NCI-H526 (cell line): Measurements from ENCODE around the gene ERI2.

ENCODE experiments used
- DNase-seq, 2 experiments: peaks; one replicate each; lab custom pipeline; 2025; lab: John Stamatoyannopoulos, UW

The ERI2 gene, protein sequence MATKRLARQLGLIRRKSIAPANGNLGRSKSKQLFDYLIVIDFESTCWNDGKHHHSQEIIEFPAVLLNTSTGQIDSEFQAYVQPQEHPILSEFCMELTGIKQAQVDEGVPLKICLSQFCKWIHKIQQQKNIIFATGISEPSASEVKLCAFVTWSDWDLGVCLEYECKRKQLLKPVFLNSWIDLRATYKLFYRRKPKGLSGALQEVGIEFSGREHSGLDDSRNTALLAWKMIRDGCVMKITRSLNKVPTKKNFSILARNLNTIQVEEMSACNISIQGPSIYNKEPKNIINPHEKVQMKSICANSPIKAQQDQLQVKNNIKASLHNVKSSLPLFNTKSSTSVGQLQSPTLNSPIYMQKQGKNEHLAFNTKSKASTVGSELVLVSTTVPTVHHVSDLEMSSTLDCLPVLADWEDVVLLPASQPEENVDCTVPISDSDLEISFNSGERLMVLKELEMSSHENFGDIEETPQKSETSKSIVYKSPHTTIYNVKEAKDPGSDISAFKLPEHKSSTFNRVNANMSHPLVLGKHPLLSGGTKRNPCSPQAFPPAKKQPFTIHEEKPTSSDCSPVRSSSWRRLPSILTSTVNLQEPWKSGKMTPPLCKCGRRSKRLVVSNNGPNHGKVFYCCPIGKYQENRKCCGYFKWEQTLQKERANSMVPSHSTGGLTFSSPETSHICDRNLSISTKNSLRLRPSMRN

DNA sequence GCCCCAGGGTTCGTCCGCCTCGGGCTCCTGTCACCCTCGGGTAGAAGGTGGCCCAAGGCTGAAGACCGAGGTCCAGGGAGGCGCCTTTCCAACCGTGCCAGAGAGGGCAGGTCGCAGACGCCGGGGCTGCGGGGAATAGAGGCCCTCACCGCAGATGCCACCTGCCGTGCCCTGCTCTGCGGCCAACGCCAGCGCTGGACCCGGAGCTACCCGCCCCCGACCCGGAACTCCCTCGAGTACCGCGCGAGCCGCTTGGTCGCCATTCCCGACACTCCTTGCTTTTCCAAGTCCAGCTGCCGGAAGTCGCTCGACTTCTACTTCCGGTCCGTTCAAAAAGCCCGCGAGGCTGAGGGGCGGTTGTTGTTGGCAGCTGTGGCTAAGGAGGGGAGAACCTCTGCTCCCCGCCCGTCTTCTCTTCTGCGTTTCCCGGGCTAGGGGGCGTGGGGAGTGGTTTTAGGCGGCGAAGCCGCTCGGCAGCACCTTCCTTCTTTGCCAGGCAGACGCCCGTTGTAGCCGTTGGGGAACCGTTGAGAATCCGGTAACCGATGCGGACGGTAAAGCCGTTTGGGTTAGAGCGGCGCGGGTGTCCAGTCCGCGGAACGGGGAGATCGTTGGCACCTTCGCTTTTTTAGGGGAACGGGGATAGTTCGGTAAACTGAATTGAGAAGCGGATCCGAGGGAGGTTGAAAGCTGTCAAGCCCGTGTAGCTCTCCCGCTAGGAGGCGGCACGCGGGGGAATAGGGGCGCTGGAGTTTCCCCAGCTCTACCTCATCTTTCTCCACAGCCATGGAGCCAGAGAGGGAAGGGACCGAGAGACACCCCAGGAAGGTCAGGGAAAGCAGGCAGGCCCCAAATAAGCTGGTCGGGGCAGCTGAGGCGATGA is at the start of gene ERI2, which contains the start of gene REXO5:
TSS of gene ERI2 (minus strand) at position 305 of the 883 bp plus-strand sequence. CDS start at position 263, 42 bp downstream.
TSS of gene REXO5 (plus strand) at position 360 of the 883 bp plus-strand sequence. CDS start at position 787, 427 bp downstream.
- DNase-seq: peak; percentile 84 to 92

DNA sequence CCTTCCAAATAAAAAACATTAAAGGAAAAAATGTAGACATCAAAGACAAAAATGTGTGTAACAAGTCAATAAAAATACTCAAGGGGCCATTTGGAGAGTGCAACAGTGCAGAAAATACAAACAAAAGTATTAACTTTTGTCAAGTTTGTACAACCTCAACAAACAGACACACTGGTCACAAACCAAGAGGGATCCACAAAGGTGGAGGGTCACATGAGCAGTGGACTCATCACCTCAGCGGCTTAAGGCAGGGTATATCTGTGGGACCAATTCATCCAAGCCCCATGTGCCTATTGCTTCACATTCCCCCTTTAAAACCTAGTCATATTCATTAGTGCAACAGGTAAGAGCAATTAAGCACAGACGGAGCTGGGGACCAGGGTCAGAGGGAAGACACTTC is 48.7 kb upstream of the ERI2 start:
- no peak for DNase-seq

DNA sequence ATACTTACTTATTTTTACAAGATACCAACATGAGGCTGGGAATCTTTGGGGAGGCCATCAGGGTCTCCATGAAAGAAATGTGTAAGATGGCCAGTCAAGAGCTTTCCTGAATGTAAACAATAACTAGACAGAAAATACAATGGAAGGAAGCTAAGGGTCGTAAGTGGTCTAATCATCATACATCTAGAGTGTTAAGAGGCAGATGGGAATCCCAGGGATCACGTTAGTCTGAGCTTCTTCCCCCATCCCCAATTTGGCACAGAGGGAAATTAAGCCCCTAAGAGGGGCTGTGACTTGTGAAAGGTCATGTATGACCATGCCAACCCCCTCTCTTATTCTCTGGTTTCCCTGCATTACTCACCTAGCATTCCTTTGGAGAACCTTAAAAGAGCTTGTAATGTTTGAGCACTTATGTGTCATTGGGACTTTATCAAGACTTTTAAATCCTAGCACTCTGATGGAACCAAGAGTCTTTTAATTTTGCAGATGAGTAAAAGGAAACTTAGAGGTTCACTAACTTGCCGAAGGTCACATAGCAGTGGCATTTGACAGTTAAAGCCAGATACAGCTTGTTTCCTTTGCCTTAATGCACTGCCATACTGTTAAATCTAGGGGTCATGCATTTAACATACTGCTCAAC is 47.8 kb upstream of the ERI2 start:
- DNase-seq: no peak

DNA sequence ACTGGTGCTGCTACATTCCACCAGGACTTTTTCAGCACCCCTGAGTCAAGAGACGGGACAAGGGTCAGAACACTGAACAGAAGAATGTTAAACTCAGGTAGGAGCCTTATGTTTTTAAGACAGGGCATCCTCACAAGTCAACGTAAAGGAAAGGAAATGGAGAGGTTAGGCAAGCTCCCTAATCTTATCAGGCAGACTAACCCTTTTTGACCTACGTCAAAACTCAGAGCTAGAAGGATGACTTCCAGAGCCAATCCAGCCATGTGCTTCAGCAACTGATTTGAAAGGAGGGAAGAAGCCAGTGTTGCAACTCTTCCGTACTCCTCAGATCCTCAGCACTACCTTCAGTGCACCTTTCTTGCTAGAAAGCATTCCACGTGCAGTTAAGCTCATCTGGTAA is 46.9 kb upstream of the ERI2 start:
- no peak for DNase-seq

DNA sequence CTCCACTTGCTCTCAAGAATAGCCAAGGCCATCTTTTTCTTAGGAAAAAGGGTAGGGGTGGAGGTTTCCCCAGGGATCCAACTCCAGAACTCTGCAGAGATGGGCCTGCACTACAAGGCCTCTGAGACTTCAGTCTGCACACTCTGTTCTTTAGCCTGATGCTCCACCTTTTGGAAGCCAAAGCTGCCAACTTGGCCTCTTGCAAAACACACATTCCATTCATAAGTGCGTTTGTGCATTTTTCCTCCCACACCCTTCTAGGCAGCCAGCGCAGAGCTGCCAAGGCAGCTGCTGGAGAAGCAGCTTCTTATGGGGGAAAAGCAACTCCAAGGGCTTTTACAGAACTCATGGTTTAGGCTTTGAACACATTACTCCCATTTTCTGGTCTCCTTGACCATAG is 45.3 kb upstream of the ERI2 start:
- DNase-seq: no peak

DNA sequence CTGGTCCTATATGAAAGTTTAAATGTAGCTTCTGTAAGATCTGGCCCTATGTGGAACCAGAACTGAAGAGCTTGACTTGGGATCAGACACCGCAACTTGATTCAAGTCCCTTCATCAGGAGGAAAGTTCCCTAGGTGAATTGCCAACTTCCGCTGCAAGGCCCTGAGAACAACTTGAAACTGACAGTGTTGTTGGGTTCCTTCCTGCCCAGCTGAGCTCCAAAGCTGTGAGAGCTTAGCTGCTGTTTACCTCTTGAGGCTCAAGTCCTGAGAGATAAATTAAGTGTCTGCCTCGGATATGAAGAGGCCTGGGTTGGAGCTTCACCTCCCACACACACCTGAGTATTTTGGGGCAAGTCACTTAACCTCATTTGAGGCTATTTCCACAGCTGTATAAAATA is 44.7 kb upstream of the ERI2 start:
- no peak for DNase-seq

DNA sequence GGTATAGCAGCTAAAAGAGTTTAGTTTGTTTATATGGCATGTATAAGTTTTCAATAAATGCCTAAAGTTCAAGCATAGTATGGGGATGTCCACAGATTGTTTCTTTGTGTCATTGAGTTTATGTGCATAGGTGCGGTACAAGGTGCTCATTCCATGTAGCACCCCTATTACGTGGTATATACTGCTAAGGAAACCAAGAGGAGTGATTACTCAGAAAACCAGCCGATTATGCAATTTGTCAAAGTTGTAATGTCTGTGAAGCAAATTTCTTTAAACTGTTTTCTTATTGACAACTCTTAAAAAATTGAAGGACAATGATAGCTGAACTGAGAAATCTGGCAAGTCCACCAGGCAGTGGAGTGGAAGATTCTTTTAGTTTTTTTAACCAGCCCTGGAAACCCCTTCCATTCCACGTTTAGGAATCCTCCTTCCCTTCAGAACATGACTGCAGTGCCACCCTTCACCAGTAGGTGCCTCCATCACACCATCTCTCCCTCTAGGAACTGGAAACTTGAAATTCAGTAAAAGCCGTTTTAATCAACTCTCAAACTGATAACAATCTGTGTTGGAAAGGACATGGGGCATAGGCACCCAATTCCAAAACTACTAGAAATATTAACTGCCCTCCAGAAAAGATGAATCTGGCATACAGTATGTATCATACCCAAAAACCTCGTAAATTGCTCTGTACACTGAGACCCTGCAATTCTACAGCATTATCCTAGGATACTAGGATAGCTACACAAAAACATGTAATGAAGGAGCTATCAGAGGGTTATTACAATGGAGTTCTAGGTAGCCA is 43.5 kb upstream of the ERI2 start:
- peak in 1 of 2 experiments; percentile 65 for DNase-seq

DNA sequence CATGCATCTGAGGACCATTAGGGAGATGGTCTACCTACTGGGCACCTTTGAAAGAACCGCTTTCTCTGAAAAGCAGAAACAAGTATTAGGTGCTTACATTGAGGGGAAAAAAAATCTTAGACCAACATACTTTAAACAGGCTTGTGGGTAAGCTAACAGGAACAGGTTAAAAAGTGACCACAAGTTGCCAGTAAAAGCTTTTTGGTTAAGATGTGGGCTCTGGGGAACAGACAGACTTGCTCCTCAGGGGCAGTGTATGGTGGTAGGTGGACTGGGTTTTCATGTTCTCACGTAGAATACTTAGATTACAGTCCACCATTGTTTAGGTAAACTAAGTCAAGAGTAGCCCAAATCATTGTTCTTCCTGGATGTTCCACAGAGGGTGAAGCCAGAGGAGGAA is 41.3 kb upstream of the ERI2 start:
- DNase-seq: no peak

DNA sequence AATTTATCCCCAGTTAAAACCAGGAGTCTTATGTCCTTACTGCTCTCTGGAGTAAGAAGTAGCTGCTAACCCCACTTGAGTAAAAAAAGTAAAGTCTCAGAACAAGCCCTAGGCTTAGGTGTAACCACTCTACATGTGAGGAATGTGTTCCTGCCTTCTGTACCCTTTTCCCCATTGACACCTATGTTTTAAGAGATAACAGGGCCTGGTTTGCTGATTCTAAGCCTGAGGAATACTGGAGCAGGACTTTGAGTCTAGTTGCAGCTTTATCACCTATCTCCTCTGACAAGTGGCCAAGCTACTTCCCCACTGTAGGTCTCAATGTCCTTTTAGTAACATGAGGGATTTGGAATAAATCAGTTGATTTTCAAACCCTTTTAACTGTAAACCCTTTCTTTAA is 40.3 kb upstream of the ERI2 start:
- no peak for DNase-seq

DNA sequence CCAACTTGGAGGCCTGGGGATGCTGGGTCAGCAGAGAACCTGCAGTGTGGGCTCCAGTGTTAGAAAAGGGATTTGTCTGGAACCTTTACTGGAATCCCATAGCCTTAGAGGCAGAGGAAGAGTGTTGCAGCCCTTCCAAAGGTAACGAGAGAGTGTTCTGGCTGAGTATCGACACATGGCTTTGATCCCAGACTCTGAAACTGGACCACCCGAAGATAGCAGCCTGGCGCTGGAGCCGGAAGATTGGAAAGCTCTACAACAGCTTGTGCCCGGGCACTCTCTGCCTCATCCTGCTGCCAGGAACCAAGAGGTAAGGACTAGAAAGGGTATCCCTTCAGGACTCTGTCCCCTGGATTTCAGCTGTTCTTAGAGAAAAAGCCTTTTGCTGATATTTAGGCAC is 39.8 kb upstream of the ERI2 start:
- DNase-seq: no peak

DNA sequence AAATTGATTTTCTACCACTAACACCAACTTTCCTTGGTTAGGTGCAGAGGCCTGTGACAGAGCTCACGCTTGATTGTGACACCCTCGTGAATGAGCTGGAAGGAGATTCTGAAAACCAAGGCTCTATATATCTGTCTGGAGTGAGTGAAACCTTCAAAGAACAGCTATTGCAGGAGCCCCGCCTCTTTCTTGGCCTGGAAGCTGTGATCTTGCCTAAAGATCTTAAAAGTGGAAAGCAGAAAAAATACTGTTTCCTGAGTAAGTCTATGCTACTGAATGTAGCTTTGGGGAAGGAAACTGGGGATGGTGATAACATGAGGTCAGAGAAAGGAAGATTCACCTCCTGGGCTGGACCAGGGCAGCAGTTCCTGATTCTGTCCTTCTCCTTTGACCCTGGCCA is 38.3 kb upstream of the ERI2 start:
- no peak for DNase-seq

DNA sequence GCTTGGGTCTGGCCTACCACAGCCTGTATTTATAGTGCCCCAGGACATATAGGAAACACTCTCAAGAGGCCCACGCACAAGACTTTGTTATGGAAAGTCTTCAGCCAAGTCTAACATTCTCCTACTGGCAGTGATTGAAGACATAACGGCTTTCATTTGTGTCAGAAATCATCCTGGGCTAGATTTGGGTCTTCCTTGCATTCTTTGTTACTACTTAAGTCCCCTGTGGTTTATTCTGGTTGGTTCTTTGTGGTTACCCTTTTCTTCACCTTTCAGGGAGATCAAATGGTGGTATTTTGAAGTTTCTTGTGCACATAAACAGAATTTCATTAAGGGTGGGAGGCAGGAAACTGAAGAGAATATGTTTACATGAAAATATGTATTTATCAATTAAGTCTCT is 37.8 kb upstream of the ERI2 start:
- DNase-seq: no peak

DNA sequence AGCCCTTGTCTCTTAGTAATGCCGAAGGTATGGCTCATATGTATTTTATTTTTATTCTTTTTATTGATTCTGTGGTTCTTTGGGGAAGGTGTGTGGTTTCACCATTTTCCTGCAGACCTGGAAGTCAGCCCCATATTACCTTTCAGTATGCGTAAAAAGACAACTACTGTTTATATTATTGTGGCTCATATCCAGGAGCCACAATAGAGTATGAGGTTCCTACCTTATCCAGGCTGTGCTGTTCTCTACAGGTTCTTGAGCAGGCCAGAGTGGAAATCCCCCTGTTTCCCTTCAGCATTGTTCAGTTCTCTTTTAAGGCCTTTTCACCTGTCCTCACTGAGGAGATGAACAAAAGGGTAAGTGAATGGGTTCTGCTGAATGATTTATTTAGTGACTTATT is 33.2 kb upstream of the ERI2 start:
- no peak for DNase-seq

DNA sequence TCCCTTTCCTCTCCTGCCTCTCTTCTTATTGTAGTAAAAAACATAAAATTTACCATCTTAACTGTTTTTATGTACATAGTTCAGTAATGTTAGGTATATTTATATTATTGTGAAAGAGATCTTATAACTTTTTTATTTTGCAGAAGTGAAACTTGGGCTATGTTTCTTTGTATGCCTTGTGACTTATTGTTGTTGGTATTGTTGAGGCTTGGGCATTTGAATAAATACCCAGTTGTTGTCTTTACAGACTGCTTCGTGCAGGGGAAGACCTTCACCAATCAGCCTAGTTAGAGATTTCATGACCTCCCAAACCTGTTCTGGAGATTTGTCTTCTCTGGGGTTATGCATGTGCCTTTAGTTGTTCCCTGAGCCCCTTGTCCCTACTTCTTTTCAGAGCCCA is 32.0 kb upstream of the ERI2 start:
- no peak for DNase-seq

DNA sequence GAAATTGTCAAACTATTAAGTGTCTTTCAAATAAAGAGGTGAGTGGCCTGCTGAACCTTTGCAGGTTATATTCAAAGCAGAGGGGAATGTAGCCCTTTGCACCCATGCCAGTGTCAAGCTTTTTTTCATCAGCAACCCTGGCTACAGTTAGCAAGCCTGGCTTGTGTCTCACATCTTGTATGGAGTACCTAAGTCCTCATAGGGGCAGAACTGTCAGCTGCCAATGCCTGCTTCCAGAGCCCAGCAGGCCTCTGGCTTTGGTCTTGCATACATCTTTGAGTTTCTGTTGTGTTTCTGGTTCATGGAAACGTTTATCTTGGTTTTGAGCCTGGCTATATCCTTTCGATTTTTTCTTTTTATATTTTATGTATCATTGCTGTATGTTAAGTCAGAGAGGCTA is 26.8 kb upstream of the ERI2 start:
- no peak for DNase-seq

DNA sequence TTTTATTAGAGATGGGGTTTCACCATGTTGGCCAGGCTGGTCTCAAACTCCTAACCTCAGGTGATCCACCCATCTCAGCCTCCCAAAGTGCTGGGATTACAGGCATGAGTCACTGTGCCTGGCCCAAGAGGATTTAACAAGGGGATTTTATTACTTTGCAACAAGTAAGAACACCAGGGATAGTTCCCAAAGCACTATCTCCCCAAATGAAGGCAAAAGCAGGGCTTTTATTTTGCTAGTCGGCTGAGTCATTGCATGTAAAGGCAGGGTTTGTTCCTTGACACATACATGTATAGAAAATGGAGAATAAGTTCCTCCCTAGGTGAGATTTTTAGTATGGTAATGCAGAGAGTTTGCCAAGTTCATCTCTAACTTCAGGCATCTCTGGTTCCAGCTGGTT is 24.1 kb upstream of the ERI2 start:
- no peak for DNase-seq

DNA sequence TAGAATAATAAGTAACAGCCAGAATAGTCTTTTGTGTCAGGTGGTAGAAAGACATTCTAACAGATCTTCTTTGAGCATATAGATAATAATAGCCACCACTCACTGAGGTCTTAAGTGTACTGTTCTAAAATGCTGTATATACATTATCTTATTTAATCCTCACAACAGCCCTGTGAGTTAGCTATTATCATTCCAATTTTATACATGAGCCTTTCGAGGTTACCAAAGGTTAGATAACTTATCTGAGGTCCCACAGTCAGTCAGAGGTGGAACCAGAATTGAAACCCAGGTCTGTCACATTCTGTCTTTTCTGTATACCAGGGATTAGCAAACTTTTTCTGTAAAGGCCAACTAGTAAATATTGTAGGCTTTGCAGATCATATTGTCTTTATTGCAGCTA is 23.3 kb upstream of the ERI2 start:
- no peak for DNase-seq

DNA sequence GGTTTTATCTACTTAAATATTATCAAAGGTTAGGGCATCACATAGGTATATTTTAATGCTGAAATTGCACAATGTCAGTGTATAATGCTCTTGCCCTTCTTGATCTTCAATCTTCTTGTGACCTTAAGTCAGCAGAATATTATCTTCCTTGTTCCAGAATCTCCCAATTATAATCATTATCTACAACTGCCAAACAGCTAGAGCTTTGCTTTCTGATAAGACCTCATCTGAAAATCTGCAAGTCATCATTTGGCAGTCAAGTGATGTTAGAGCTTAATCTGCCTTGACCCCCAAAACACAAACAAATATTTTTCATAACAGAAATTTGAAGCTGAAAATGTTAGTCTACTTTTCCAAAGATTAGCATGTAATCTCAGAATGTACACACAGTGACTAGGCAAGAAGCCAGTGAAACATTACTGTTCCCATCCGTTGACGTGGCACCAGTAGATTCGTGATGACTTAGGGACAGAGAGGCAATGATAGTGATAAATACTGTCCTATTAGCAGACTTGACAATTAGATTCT is 19.8 kb upstream of the ERI2 start:
- no peak for DNase-seq

DNA sequence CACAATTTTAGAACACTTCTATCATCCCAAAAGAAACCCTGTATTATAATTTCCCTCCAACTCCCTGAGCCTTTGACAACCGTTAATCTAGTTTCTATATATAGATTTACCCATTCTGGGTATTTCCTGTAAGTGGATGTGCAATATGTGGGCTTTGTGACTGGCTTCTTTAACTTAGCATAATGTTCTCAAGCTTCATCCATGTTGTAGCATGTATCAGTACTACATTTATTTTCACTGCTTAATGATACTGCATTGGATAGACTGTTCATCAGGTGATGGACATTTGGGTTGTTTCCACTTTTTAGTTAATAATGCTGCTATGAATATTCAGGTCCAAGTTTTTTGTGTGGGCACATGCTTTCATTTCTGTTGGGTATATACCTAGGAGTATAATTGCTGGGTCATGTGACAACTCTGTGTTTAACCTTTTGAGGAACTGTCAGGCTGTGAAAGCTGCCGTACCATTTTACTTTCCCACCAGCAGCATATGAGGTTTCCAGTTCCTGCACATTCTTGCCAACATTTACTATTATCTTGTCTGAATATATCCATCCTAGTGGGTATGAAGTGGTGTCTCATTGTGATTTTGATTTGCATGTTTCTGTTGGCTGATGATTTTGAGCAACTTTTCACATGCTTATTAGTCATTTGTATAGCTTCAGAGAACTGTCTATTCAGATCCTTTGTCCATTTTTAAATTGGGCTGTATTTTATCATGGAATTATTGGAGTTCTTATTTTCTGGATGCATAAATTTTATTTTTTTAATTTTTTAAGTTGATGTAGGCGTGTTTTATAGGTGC is 16.5 kb upstream of the ERI2 start:
- no peak for DNase-seq

DNA sequence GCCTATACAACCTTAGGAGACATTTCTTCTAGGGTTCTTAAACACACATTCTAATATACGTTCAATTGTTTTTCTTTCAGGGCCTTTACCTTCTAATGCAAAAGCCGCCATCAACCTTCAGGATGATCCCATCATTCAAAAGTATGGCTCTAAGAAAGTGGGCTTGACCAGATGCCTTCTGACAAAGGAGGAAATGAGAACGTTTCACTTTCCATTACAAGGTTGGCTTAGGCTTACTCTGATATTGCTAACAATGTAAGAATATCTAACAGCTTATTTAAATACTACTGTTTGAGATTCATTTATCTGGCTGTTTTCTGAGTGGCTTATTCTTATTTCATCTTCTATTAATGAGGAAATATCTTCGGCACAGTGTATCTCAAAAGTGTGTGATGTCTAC is 15.4 kb upstream of the ERI2 start:
- no peak for DNase-seq
